HCT116 (cell line): ENCODE measurements around the gene PKNOX2. TPM values are rescaled to one million over a fixed set of nuclear protein-coding genes. Genes with fewer than 3 reads are reported as not detected.

Experiments used
- ATAC-seq: fragments of 200-7000 bp; cut with Tn5 transposase; 2 replicates; pipeline ENCODE4 v1.9.1; 2020; ENCODE audit warnings: mild to moderate bottlenecking, moderate library complexity
- BruUV-seq: library from RNA; stranded (reverse); fragments of 400-500 nt; replicated peaks from 2 replicates; lab custom pipeline; 2021; lab: Mats Ljungman, UMichigan
- CTCF ChIA-PET: fragments of 300-600 bp; sonication (Branson Sonifier 250); formaldehyde crosslinking; loops from one replicate; lab custom pipeline; 2021; ENCODE audit warnings: antibody characterized with exemption; lab: Charles Lee
- POLR2A ChIA-PET: fragments of 300-600, 350-600 bp; sonication (Branson Sonifier 250); formaldehyde crosslinking; loops from one replicate; lab custom pipeline; 2021; ENCODE audit warnings: antibody characterized with exemption; lab: Charles Lee
- RAD21 ChIA-PET, 2 experiments: fragments of 300-600 bp; sonication (Branson Sonifier 250); formaldehyde crosslinking; loops; one replicate each; lab custom pipeline; 2023; ENCODE audit warnings: low total read pairs in 2 of 2; ENCODE audit not compliant: uncharacterized antibody in 2 of 2, unreplicated experiment in 2 of 2, low non-redundant PET in 1 of 2; lab: Charles Lee
- DNase-seq: peaks from one replicate; pipeline ENCODE4 v3.0.0-alpha.2; 2010; ENCODE audit warnings: low read depth, low spot score
- H2AFZ ChIP-seq: fragments of 200-600 bp; shearing (Covaris generic), sonication (generic); 2 replicates; pipeline ENCODE4 v1.6.1; 2017; ENCODE audit warnings: low read depth, mixed run types, mixed read lengths, antibody characterized with exemption, low read length; ENCODE audit not compliant: poor library complexity, severe bottlenecking
- H3K27ac ChIP-seq: 2 replicates; pipeline ENCODE4 v1.5.1; 2012; ENCODE audit warnings: low read depth, low read length
- H3K27me3 ChIP-seq: fragments of 200-600 bp; sonication (generic); 2 replicates; pipeline ENCODE4 v1.6.1; 2016; ENCODE audit warnings: mixed run types, low read length, mixed read lengths; ENCODE audit not compliant: insufficient read depth
- H3K36me3 ChIP-seq, 2 experiments: fragments of 200-500 bp in 1 of 2; fragments of 200-600 bp in 1 of 2; sonication (Bioruptor generic) in 1 of 2; sonication (generic) in 1 of 2; 2 replicates each; pipeline versions ENCODE4 v1.5.1 to v1.6.1; 2014 to 2016; ENCODE audit warnings: low read length in 2 of 2, inconsistent platforms in 1 of 2, mixed read lengths in 1 of 2, mixed run types in 1 of 2; ENCODE audit not compliant: insufficient read depth in 2 of 2, control insufficient read depth in 1 of 2
- H3K4me1 ChIP-seq, 2 experiments: fragments of 200-600 bp in 1 of 2; sonication (generic) in 1 of 2; 2 replicates each; pipeline versions ENCODE4 v1.5.1 to v1.6.1; 2012 to 2017; ENCODE audit warnings: low read length in 2 of 2, inconsistent platforms in 1 of 2, mild to moderate bottlenecking in 1 of 2, mixed read lengths in 1 of 2, mixed run types in 1 of 2, moderate library complexity in 1 of 2; ENCODE audit not compliant: insufficient read depth in 2 of 2, control insufficient read depth in 1 of 2
- H3K4me2 ChIP-seq: fragments of 200-600 bp; sonication (generic); 2 replicates; pipeline ENCODE4 v1.6.1; 2017; ENCODE audit warnings: mixed run types, low read length, mixed read lengths
- H3K4me3 ChIP-seq, 2 experiments: fragments of 200-600 bp in 1 of 2; sonication (generic) in 1 of 2; replicated peaks in 1 of 2; 2 replicates each; pipeline ENCODE4 v1.5.1; 2011 to 2016; ENCODE audit warnings: low read length in 2 of 2, control low read depth in 1 of 2, low read depth in 1 of 2, mild to moderate bottlenecking in 1 of 2, mixed read lengths in 1 of 2, mixed run types in 1 of 2
- H3K79me2 ChIP-seq: fragments of 200-600 bp; sonication (generic); 2 replicates; pipeline ENCODE4 v1.6.1; 2017; ENCODE audit warnings: mild to moderate bottlenecking, mixed run types, low read length, moderate library complexity, mixed read lengths; ENCODE audit not compliant: insufficient read depth
- H3K9ac ChIP-seq: fragments of 200-600 bp; sonication (generic); 2 replicates; pipeline ENCODE4 v1.6.1; 2016; ENCODE audit warnings: low read length, mixed read lengths
- H3K9me2 ChIP-seq: fragments of 200-600 bp; sonication (generic), shearing (Covaris generic); 2 replicates; pipeline ENCODE4 v1.6.1; 2017; ENCODE audit warnings: mixed run types, mild to moderate bottlenecking, moderate library complexity; ENCODE audit not compliant: insufficient read depth
- H3K9me3 ChIP-seq, 2 experiments: fragments of 200-500 bp in 1 of 2; fragments of 200-600 bp in 1 of 2; sonication (Bioruptor generic) in 1 of 2; sonication (generic) in 1 of 2; 2 replicates each; pipeline ENCODE4 v1.6.1; 2014 to 2017; ENCODE audit warnings: low read length in 2 of 2, mixed read lengths in 2 of 2, inconsistent platforms in 1 of 2, low read depth in 1 of 2, mild to moderate bottlenecking in 1 of 2, mixed run types in 1 of 2, moderate library complexity in 1 of 2; ENCODE audit not compliant: control insufficient read depth in 1 of 2, insufficient read depth in 1 of 2
- H4K20me1 ChIP-seq: fragments of 200-600 bp; sonication (generic), shearing (Covaris generic); 2 replicates; pipeline ENCODE4 v1.6.1; 2017; ENCODE audit warnings: mixed run types, mild to moderate bottlenecking, moderate library complexity; ENCODE audit not compliant: insufficient read depth
- CBX3 ChIP-seq: IDR thresholded peaks from 2 replicates; pipeline ENCODE4 v1.6.1; 2012; ENCODE audit warnings: low read depth
- EGR1 ChIP-seq: IDR thresholded peaks from 2 replicates; pipeline ENCODE4 v1.6.1; 2012; ENCODE audit warnings: low read depth
- ELF1 ChIP-seq: IDR thresholded peaks from 2 replicates; pipeline ENCODE4 v1.6.1; 2012; ENCODE audit warnings: low read depth, borderline replicate concordance
- EZH2phosphoT487 ChIP-seq: fragments of 200-600 bp; IDR thresholded peaks from 2 replicates; pipeline ENCODE4 v1.6.1; 2018; ENCODE audit warnings: antibody characterized with exemption, borderline replicate concordance
- FOSL1 ChIP-seq: IDR thresholded peaks from 2 replicates; pipeline ENCODE4 v1.6.1; 2012; ENCODE audit warnings: low read depth
- JUND ChIP-seq: IDR thresholded peaks from 2 replicates; pipeline ENCODE4 v1.6.1; 2012
- POLR2AphosphoS5 ChIP-seq: IDR thresholded peaks from 2 replicates; pipeline ENCODE4 v1.6.1; 2011; ENCODE audit warnings: mild to moderate bottlenecking, low read depth, low read length, moderate library complexity
- SIN3A ChIP-seq: IDR thresholded peaks from 2 replicates; pipeline ENCODE4 v1.6.1; 2012; ENCODE audit warnings: low read depth
- SRF ChIP-seq: IDR thresholded peaks from 2 replicates; pipeline ENCODE4 v1.6.1; 2012; ENCODE audit warnings: low read depth
- TCF7L2 ChIP-seq: IDR thresholded peaks from 2 replicates; pipeline ENCODE4 v1.7.0; 2011; ENCODE audit warnings: borderline replicate concordance, inconsistent platforms; ENCODE audit not compliant: insufficient read depth, insufficient read length; ENCODE audit errors: extremely low read depth
- YY1 ChIP-seq: IDR thresholded peaks from 2 replicates; pipeline ENCODE4 v1.6.1; 2011; ENCODE audit warnings: low read length, low read depth, moderate library complexity, mild to moderate bottlenecking; ENCODE audit not compliant: insufficient replicate concordance; ENCODE audit errors: extremely low read depth
- ZFX ChIP-seq: fragments of 450-650 bp; IDR thresholded peaks from 2 replicates; pipeline ENCODE4 v1.6.1; 2017
- ZNF274 ChIP-seq: fragments of 200-500 bp; sonication (Bioruptor generic); IDR thresholded peaks from 2 replicates; pipeline ENCODE4 v1.6.1; 2014; ENCODE audit warnings: mild to moderate bottlenecking, low read depth, low read length, inconsistent platforms
- intact Hi-C: fragments of 100-400 bp; cut with micrococcal nuclease; formaldehyde crosslinking; loops from 2 replicates; pipeline ENCODE4 v1.10.0; 2022
- total RNA-seq: library from RNA; stranded (reverse); gene quantifications from one replicate; pipeline ENCODE4 v1.2.1, GENCODE V29; 2021; ENCODE audit not compliant: unreplicated experiment
- TF ChIP-seq, protein P1 (sequence below): IDR thresholded peaks from 2 replicates; pipeline ENCODE4 v1.6.1; 2012
- TF ChIP-seq, protein P2 (sequence below), 3 experiments: fragments of 200-600 bp in 1 of 3; sonication (generic) in 1 of 3; IDR thresholded peaks in 2 of 3; conservative IDR thresholded peaks in 1 of 3; 2 replicates each; pipeline ENCODE4 v1.5.1; 2012 to 2017; ENCODE audit warnings: low read depth in 2 of 3, low read length in 2 of 3, antibody characterized with exemption in 1 of 3, borderline replicate concordance in 1 of 3, control low read depth in 1 of 3, mild to moderate bottlenecking in 1 of 3, mixed read lengths in 1 of 3, mixed run types in 1 of 3, moderate library complexity in 1 of 3; ENCODE audit not compliant: insufficient read depth in 1 of 3

PKNOX2 gene
- total RNA-seq, 1 experiment from 2014 or later = 0.20 TPM

DNA sequence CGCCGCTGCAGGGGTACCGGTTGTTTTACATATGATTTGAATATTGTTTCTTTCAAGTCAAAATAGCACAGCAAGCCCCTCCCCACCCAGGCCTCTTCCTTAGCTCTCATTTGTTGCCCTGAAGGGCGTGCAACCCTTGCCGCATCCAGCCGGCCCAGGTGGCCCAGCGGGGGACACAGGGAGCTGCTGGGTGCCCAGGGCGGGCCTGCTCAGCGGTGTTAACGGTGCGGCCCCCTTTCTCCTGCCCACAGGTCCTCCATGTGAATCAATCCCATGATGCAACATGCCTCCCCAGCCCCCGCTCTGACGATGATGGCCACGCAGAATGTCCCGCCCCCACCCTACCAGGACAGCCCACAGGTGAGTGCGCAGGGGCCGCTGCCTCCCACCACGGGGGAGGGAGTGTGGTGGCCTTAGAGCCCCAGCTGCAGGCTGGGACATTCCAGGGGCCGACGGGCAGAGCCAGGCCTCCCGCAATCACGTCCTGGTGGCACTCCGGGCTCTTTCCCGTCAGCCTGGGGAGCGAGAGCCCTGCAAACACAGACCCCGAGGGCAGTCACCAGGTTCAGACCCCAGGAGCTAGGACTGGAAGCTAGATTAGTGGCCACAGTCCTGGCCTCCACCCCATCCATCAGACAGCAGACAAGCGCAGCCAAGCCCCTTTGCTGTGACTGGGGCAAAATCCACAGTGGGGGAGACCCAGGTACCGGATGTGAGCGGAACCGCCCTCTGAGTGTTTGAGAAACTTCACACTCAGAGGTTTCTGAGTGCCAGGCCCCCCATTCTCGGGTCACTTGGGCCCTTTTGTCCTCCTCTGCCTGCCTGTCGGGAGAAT is 186.7 kb downstream of the PKNOX2 start:
- Histone ChIP-seq H2AFZ (no peak overlapping the region), H3K4me1 (no peaks in the 10 kb centered on the region), H3K79me2 (no peaks in the 10 kb centered on the region), H3K36me3 (no peaks in the 10 kb centered on the region), H3K9me2 (no peaks in the 10 kb centered on the region), H3K27me3 (no peaks in the 10 kb centered on the region), H4K20me1 (no peaks in the 10 kb centered on the region), H3K9me3 (no peaks in the 10 kb centered on the region), H3K27ac (no peak overlapping the region), H3K9ac (no peak overlapping the region), H3K4me2 (no peak overlapping the region), H3K4me3 (no peak overlapping the region)
- ATAC-seq (no peak), DNase-seq (no peak)
- no TSS peak for BruUV-seq
- POLR2A ChIA-PET = no interaction called here
- intact Hi-C loops = no loop called here
- CTCF ChIA-PET = no interaction called here
- RAD21 ChIA-PET = no interaction called here
- TF ChIP-seq EGR1 = no peak
- TF ChIP-seq, protein P1, sequence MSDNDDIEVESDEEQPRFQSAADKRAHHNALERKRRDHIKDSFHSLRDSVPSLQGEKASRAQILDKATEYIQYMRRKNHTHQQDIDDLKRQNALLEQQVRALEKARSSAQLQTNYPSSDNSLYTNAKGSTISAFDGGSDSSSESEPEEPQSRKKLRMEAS = no peak
- TF ChIP-seq, protein P2, sequence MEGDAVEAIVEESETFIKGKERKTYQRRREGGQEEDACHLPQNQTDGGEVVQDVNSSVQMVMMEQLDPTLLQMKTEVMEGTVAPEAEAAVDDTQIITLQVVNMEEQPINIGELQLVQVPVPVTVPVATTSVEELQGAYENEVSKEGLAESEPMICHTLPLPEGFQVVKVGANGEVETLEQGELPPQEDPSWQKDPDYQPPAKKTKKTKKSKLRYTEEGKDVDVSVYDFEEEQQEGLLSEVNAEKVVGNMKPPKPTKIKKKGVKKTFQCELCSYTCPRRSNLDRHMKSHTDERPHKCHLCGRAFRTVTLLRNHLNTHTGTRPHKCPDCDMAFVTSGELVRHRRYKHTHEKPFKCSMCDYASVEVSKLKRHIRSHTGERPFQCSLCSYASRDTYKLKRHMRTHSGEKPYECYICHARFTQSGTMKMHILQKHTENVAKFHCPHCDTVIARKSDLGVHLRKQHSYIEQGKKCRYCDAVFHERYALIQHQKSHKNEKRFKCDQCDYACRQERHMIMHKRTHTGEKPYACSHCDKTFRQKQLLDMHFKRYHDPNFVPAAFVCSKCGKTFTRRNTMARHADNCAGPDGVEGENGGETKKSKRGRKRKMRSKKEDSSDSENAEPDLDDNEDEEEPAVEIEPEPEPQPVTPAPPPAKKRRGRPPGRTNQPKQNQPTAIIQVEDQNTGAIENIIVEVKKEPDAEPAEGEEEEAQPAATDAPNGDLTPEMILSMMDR (IDR thresholded peaks at IDR 0.05 in 2 of 3, conservative IDR thresholded peaks at IDR 0.05 in 1 of 3; ENCODE audit: borderline replicate concordance in 1 of 3, insufficient read depth in 1 of 3, low read depth in 2 of 3, low read length in 2 of 3) = no peak
- TF ChIP-seq POLR2AphosphoS5 = no peak
- TF ChIP-seq YY1 = no peak
- no peak for TF ChIP-seq ZFX
- TF ChIP-seq SRF = no peak
- TF ChIP-seq TCF7L2 = no peak
- TF ChIP-seq CBX3 = no peak
- no peak for TF ChIP-seq EZH2phosphoT487
- no peak for TF ChIP-seq ZNF274
- no peak for TF ChIP-seq FOSL1
- TF ChIP-seq SIN3A = no peak
- TF ChIP-seq ELF1 = no peak
- TF ChIP-seq JUND = no peak
